HG02571 (cell line): ENCODE data around the gene GATA2.

Source experiments
- ATAC-seq: cut with Tn5 transposase; IDR thresholded peaks from one replicate; pipeline ENCODE4 v1.9.1; 2021; ENCODE audit warnings: mild to moderate bottlenecking, moderate library complexity; ENCODE audit not compliant: unreplicated experiment

Gene GATA2

DNA sequence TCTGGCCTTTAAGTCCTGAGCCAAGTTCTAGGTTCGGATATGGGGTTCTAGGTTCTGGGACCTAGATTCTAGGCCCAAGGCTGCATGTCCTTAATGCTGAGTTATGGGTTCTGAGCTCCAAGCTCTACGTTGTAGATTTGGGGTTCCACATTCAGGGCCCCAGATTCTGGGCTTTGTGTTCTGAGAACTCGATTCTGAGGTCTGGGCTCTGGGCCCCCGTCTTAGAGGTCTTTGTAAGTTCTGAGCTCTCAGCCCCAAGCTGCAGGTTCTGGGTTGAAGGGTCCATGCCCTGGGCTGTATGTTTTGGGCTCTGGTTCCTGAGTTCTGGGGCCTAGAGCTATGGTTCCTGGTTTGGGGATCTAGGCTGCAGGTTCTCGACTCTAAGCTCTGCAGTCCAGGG is 16.3 kb downstream of the GATA2 start:
- ATAC-seq: no peak

DNA sequence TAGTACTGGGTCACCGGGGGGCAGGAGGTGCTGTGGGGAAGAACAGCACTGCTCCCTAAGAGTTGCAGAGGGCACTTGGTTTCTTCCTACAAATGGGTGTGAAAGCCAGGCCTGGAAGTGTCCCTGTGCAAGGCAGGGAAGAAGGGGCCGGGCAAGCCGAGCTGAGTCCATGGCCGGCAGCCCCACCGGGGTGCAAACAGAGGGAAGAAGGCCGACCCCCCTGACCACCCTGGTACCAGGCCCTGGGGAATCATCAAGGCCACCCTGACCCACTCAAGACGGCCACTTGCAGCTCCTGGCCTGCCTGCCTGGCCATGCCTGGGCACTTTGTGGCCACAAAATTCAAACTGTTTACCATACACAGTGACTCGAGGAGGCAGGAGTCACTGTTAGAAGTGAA is 17.6 kb downstream of the GATA2 start:
- no peak for ATAC-seq

DNA sequence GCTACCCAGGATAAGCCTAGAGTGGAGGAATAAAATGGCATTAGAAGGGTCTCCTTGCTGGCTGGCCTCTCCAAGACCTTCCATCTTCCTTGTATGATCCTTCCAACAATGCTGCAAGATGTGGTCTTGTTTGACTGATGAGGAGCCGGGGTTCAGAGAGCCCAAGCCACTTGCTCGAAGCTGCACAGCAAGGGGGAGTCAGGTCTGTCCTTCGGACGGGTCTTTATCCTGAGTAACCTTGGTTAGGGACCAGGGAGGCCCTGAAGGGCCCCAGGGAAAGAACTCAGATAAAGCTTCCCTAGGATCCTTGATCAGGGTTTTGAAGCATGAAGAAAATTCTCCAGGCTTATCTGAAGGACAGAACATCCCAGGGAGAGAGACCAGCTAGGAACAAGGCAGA is 19.3 kb downstream of the GATA2 start:
- no peak for ATAC-seq

DNA sequence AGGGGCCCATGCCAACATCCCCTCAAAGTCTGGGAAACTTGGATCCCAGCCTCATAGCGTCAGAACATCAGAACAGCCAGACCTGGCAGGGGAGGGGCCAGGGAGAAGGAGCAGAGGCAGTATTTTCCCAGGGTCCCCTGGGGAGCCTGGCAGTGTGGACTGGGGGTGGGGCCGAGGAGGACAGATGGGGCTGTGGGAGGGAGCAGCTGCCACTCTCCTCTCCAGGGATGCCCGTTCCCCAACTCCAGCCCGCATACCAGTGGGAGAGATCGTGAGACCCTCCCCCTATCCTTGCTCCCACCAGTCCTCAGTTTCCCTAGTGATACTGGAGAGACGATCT is 19.9 kb downstream of the GATA2 start:
- no peak for ATAC-seq

DNA sequence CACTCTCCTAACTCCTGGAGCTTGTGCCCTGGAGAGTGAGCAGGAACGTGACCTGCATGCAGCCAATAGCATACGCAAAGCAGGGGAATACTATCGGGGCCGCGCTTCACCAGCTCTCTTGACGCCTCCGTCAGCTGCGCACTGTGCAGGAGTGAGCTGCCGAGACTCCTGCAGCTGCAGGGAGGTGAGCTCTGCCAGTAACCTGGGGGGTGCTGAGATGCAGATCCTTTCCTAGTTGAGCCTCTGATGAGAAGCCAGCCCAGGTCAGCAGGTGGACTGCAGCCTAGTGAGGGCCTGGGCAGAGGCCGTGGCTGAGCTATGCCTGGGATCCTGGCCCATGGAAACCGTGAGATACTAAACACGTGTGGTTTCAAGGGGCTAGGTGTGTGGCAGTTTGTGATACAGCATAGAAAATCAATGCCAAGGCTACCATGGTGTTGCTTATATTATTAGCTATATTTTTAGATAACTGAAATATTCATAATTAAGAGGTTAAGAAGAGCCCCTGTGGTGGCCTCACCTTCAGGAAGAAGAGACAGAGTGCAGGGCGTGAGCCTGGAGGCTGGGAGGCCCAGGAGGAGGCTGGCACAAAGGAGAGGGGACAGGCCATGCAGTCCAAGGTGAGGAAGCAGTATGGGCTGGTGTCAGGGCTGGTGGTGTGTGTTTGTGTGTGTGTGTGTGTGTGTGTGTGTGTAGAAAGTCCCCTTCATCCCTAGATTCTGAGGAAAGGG is 20.4 kb downstream of the GATA2 start:
- no peak for ATAC-seq

DNA sequence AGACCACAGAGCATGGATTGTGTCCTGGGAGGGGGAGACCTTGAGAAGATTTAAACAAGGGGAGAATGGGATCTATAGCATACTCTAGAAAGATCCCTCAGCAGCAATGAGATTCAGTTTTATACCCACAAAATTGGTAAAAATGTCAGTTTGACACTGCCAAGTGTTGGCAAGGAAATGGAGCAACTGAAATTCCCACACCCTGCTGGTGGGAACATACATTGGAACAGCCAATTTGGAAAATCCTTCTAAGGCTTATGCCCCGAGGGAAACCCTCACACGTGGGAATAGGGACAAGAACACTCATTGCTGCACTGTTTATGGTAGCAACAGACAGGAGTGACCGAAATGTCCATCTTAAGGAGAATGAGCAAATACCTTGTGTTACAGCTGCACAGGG is 21.3 kb downstream of the GATA2 start:
- ATAC-seq: no peak

DNA sequence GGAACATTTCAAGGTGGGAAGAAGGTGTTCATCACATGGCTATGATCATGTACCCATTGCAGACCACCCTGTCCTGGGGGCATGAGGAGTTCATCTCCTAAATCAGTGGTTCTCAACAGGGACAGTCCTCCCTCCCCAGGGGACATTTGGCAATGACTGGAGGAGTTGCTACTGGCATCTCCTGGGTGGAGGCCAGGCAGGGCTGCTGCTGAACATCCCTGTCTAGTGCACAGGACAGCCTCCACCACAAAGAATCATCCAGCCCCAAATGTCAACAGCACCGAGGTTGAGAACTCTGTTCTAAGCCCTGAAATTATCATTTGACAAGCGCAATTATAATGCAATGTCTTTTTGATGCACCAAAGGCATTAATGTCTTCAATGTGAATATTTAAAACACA is 21.9 kb downstream of the GATA2 start:
- ATAC-seq: no peak

DNA sequence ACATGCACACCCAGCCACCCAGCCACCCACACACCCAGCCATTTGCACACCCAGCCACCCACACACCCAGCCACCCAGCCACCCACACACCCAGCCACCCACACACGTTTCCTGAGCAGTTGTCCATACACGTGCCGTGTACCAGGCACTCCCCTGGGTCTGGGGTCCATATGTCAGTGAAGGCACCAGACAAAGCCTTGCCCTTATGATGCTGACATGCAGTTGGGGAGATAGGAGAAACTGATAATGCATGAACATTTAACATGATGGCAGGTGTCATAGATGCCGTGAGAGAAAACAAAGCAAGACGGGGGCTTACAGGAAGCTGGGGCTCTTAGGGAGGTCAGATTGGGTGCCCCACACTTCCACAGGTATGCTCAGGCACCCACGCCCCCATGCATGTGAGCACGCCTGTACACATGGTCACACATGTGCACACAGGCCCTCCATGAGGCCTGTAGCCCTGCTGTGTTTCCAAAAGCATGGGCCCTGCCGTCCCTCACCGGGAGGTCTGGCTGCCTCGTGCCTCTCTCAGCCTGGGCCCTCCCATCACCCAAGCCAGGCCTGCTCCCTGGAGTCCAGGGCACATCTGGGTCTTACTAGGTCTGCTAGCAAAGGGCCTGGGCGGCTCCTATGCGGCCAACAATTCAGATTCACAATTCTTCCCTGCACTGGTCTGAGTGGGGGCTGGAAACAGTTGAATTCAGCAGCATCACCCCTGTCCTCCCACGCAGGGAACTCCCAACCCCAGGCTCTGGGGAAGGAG is 22.7 kb downstream of the GATA2 start:
- no peak for ATAC-seq

DNA sequence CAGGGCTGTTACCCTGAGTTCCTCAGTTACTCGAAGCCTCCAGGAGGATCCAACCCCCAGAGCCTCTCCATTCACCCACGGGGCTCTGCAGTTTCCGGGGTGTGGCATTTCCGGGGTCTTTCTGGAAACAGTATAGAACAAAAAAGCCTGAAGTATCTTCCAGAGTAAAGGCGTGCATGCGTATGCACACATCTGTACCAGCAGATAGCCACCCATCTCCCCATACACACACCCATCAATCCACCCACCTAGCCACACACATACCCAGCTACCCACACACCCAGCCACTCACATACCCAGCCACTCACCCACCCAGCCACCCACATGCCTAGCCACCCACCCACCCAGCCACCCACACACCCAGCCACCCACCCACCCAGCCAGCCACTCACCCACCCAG is 23.4 kb downstream of the GATA2 start:
- no peak for ATAC-seq

DNA sequence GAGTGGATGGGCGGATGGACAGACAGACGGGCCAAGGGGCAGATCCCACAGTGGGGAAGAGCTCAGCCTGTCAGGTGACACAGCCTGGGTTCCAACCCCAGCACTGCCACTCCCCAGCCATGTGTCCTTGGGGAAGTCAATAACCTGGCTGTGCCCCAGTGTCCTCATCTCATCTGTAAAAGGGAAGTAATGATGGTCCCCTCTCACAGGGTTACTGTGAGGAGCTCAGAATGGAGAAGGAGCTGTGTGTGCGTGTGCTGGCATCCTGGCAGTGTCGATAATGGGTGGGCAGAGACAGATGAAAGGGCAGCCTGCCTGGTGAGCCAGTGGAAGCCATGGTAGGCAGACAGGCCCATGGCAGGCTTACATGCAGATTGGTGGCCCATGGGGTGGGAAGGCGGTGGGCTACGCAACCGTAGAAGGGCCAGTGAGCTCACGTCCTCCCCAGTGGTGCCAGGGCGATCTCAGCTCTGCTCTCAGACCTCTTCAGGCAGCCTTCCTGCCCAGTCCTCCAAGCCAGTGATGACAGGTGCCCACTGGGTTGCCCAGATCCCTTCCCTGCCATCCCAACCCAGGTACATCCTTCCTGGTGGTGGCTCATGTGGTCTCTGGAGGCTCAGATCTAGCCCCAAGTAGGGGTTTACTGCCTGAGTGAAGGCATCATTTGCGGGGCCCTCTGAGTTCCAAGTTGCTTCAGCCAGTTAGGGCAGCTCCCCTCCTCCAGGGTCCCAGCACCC is 24.0 kb downstream of the GATA2 start:
- no peak for ATAC-seq

DNA sequence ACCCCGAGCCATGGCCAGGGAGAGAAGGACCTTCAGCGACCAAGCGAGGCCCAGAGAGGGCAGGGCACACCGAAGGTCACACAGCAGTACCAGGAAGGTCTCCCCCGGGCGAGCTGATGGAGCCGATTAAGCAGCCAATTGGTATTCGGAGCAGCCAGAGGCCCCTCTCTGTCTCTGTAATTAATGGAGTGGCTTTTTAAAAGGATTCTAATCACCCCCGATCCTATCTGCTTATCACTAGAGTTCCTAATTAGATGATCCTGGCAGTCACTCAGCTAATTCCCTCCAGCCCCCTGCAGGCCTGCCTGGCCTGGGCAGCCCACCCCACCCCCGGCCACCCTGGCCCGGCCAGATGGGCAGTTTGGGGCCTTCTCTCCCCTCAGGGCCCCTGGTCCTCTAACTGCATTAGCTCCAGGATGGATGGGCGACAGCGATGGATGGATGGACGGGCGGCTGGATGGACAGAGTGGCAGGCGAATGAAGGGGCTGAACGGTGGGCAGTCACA is 24.7 kb downstream of the GATA2 start:
- no peak for ATAC-seq

DNA sequence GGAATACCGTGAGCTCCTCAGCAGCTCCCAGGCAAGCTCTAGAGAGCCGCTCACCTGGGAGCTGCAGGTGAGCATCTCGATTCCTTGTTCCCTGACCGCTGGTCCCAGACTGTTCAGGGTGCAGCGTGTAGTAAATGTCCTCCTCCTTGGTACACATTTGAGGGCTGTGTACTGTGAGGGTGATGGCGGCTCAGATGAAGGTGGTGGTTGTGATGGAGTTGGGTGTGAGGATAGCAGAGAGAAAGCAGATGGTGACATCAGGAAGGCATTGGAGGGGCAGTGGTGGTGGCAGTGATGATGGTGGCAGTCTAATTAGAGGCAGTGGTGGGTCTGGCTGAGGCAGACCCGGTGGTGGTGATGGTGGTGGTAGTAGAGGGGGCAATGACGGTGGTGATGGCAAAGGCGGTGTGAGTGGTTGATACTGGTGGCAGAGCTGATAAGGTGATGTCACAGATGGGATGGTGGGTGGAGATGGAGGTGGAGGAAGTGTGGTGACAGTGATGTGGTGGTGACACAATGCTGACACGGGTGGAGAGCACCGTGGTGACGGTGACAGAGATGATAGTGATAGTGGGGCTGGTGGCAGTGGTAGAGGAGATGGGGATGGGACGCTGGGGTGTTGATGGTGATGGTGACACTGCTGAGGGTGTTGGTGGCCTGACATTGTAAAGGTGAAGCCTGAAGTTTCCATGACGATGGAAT is 26.0 kb downstream of the GATA2 start, which contains the start of gene DNAJB8:
Gene DNAJB8 (minus strand): TSS at position 51 of the 702 bp plus-strand sequence. CDS start 3,645 bp downstream, outside the sequence.
- ATAC-seq: no peak

DNA sequence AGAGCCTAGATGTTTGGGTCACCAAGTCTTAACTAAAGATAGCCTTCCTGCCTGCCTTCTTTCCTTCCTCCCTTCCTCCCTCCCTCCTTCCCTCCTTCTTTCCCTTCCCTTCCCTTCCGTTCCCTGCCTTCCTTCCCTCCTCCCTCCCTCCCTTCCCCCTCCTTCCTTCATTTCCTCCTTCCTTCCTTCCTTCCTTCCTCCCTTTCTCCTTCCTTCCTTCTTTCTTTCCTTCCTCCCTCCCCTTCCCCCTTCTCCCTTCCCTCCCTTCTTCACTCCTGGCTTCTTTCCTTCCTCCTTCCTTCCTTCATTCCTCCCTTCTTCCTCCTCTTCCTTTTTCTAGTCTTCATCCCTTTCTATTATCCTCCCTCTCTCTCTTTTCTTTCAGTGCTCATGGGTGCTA is 28.3 kb downstream of the GATA2 start:
- ATAC-seq: no peak

DNA sequence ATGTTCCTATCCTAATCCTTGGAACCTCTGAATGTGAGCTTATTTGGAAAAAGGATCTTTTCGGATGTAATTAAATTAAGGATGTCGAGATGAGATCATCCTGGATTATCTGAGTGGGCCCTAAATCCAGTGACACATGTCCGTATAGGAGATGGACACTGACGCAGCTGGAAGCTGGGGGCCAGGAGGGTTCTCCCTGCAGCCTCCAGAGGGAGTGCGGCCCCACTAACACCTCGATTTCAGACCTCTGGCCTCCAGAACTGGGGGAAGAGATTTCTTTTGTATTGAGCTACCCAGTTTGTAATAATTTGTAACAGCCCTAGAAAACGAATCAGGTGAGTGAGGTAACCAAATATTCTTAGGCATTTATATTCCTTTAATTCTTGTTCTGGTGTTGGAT is 28.8 kb downstream of the GATA2 start:
- no peak for ATAC-seq

DNA sequence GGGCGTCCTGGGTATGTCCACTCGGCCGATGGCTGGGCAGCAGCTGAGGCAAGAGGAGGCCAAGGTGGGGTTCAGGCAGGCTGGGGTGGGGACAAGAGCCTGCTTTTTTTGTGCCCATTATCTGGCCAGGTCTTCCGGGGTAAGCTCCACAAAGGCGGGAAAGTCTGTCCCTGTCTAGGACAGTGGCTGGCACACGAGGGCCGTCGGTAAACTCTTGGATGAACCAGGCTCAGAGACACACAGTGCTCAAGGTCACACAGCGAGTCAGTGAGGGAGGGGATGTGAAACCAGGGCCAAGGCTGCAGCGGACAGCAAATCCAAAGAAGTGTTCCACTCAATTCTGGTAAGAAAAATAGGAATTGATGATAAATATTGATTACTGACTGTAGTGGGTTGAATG is 29.2 kb downstream of the GATA2 start:
- no peak for ATAC-seq

DNA sequence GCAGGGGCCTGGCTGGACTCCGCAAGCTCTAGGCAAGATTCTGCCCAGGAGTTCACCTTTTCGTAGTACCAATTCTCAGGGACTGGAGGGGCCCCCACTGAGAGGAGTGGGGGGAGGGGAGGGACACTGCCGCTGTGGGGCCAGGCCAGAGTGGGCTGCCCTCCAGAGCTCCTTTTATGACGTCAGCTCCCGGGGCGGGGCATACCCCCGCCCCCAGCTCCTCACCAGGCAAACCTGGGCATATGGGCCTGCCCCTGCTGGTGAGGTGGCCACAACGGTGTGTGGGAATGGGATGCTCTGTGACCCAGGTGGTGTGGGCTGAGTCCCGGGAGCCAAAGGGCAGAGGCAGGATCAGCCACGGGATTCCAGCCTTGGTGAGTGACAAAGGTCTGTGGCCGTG is 29.6 kb downstream of the GATA2 start:
- ATAC-seq: no peak

DNA sequence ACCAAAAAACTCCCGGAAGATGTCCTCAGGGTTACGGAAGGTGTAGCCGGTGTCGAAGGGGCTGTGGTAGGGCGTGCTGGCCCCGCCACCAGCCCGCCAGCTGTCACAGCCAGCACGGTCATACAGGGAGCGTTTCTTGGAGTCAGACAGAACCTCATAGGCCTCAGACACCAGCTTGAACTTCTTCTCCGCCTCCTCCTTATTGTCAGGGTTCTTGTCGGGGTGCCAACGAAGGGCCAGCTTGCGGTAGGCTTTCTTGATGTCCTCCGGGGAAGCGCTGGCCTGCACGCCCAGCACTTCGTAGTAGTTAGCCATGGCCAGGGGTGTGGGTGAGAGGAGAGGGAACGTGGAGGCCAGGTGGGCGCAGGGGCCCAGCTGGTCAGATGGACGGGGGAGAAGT is 30.1 kb downstream of the GATA2 start:
- no peak for ATAC-seq

DNA sequence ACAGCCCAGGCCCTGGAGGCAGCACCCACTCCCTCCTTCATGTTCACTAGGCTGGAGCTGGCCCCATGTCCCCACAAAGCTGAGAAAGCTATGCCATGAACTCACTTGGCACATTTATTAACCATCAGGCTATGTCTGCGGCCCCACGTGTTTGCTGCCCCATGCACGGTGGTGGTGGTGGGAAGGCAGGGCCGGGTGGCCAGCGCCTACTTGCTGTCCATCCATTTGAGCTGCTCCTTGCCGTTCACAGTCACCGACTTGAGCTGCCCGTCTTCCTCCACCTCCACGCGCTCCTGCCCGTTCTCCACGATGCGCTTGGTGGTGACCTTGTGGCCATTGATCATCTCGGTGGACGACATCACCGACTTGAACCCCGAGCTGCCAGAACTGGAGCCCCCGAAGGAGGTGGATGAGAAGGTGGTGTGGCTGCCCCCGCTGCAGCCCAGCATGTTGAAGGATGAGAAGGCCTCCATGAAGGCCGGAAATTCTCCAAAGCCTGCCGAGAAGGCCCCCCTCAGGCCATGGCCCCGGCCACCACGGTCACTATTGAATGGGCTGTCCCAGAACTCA is 30.6 kb downstream of the GATA2 start:
- no peak for ATAC-seq

DNA sequence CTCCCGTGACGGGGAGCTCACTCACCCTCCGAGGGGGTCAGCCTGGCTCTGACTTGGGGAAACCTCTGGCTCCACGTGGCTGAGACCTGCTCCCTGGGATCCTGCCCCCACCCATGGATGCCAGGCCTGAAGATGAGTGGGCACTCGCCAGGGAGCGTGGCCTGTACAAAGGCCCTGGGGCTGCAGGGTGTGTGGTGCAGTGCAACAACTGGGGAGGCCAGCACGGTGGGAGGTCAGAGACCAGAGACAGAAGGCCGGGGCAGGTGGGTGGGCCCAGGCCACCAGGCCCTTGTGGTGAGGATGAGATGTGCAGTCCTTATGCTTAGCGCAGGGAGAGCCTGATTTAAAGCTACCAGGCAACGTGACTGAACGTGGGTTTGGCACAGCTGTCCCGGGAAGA is 31.3 kb downstream of the GATA2 start:
- no peak for ATAC-seq

DNA sequence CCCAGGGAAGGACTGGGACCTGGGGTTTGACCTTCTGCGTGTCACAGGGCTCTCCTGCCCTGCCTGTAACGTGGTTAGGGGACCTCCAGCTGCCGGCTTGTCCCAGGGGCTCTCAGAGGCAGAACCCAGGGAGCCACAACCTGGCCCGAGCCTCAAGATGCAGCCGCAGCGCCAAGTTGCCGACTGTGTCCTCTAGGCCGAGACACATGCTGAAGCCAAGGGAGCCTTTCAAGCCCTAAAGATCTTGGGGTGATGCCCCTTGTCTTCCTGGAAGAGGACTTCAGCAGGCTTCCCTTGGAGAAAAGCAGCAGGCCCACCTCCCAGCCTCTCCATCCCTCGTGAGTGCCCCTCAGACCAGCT is 33.6 kb downstream of the GATA2 start:
- no peak for ATAC-seq
